ENCODE data around the gene LUZP2. TPM values are rescaled to one million over a fixed set of nuclear protein-coding genes. Genes with fewer than 3 reads are reported as not detected.

LUZP2 gene
- total RNA-seq, 4 donors from 2014 or later: 0.04 to 0.62 (median 0.11) TPM; not detected in 1

GRCh38 chr11:24747275-24748251, 250.7 kb downstream of the LUZP2 start:
- no peak overlapping the region for H3K4me3 ChIP-seq (ENCODE audit: low read depth, poor library complexity, severe bottlenecking)
- 81 to 92% methylated on average over 5 of the region's 5 CpGs for WGBS, 2 donors
- intact Hi-C loops (cut with DNase I; ENCODE audit: low total_unique reads): no loop called here
- TF ChIP-seq POLR2A (IDR thresholded peaks at IDR 0.05): no peak
- no peak for TF ChIP-seq CTCF (IDR thresholded peaks at IDR 0.05)
- no peak for DNase-seq (ENCODE audit: low spot score in 2 of 2)

GRCh38 chr11:24748261-24748660, 251.4 kb downstream of the LUZP2 start:
- no peak for DNase-seq (ENCODE audit: low spot score in 2 of 2)
- TF ChIP-seq CTCF (IDR thresholded peaks at IDR 0.05) (no peak), POLR2A (IDR thresholded peaks at IDR 0.05) (no peak)
- intact Hi-C loops (cut with DNase I; ENCODE audit: low total_unique reads): no loop called here
- WGBS, 2 donors: 82 to 83% methylated on average over 7 of the region's 7 CpGs
- H3K4me3 ChIP-seq (ENCODE audit: low read depth, poor library complexity, severe bottlenecking): no peak overlapping the region

GRCh38 chr11:24754406-24754805, 257.6 kb downstream of the LUZP2 start:
- no peak for TF ChIP-seq POLR2A (IDR thresholded peaks at IDR 0.05)
- TF ChIP-seq CTCF (IDR thresholded peaks at IDR 0.05): no peak

GRCh38 chr11:24755260-24755839, 258.5 kb downstream of the LUZP2 start:
- 65 to 73% methylated on average over 7 of the region's 7 CpGs for WGBS, 2 donors
- intact Hi-C loops (cut with DNase I; ENCODE audit: low total_unique reads): no loop called here
- no peak for DNase-seq (ENCODE audit: low spot score in 2 of 2)
- TF ChIP-seq POLR2A (IDR thresholded peaks at IDR 0.05) (no peak), CTCF (IDR thresholded peaks at IDR 0.05) (no peak)
- H3K4me3 ChIP-seq (ENCODE audit: low read depth, poor library complexity, severe bottlenecking): no peak overlapping the region

More at GRCh38 chr11:24754406-24754805, 257.6 kb downstream of the LUZP2 start:
- DNase-seq (ENCODE audit: low spot score in 2 of 2): no peak
- H3K4me3 ChIP-seq (ENCODE audit: low read depth, poor library complexity, severe bottlenecking): no peak overlapping the region
- intact Hi-C loops (cut with DNase I; ENCODE audit: low total_unique reads): no loop called here

GRCh38 chr11:24759742-24760141, 262.9 kb downstream of the LUZP2 start:
- H3K4me3 ChIP-seq (ENCODE audit: low read depth, poor library complexity, severe bottlenecking): no peak overlapping the region
- no peak for DNase-seq (ENCODE audit: low spot score in 2 of 2)
- TF ChIP-seq CTCF (IDR thresholded peaks at IDR 0.05) (no peak), POLR2A (IDR thresholded peaks at IDR 0.05) (no peak)
- intact Hi-C loops (cut with DNase I; ENCODE audit: low total_unique reads): no loop called here
- 87 to 88% methylated on average over 3 of the region's 3 CpGs for WGBS, 2 donors
